IMR-90 (cell line): Measurements from ENCODE around the gene FBXL19. TPM values are rescaled to one million over a fixed set of nuclear protein-coding genes. Genes with fewer than 3 reads are reported as not detected.

Experiments
- ATAC-seq: fragments of 200-7000 bp; cut with Tn5 transposase; 2 replicates; pipeline ENCODE4 v1.9.1; 2020; ENCODE audit warnings: low read depth, mild to moderate bottlenecking, moderate library complexity
- BruUV-seq: library from RNA; stranded (reverse); fragments of 400-500 nt; replicated peaks from 2 replicates; lab custom pipeline; 2021; lab: Mats Ljungman, UMichigan
- CTCF ChIA-PET: fragments of 300-600 bp; formaldehyde crosslinking; extraction: SDS; loops from one replicate; lab custom pipeline; 2021; ENCODE audit warnings: antibody characterized with exemption; lab: Yijun Ruan, JAX
- POLR2A ChIA-PET: fragments of 300-600 bp; sonication (Branson Sonifier 250); formaldehyde crosslinking; loops from one replicate; lab custom pipeline; 2022; ENCODE audit warnings: antibody characterized with exemption; ENCODE audit not compliant: unreplicated experiment; lab: Charles Lee
- DNase-seq: peaks from one replicate; pipeline ENCODE4 v3.0.0; 2013
- H2AFZ ChIP-seq: replicated peaks from 2 replicates; pipeline ENCODE3; 2013; ENCODE audit warnings: low read length, mild to moderate bottlenecking; ENCODE audit not compliant: poor library complexity
- H2AK5ac ChIP-seq: 2 replicates; pipeline ENCODE4 v1.6.1; 2013; ENCODE audit warnings: low read depth, low read length, inconsistent platforms
- H2AK9ac ChIP-seq: replicated peaks from 2 replicates; pipeline ENCODE3; 2013; ENCODE audit warnings: mild to moderate bottlenecking, low read depth, low read length, moderate library complexity; ENCODE audit not compliant: poor library complexity
- H2BK120ac ChIP-seq: 2 replicates; pipeline ENCODE4 v1.6.1; 2013; ENCODE audit warnings: low read depth, low read length, inconsistent platforms
- H2BK15ac ChIP-seq: 3 replicates; pipeline ENCODE4 v1.6.1; 2013; ENCODE audit warnings: low read depth, low read length, inconsistent platforms
- H2BK20ac ChIP-seq: 2 replicates; pipeline ENCODE4 v1.6.1; 2013; ENCODE audit warnings: low read depth, mild to moderate bottlenecking, inconsistent platforms, low read length, moderate library complexity
- H2BK5ac ChIP-seq: 2 replicates; pipeline ENCODE4 v1.6.1; 2013; ENCODE audit warnings: mild to moderate bottlenecking, low read depth, low read length, inconsistent platforms; ENCODE audit not compliant: poor library complexity, severe bottlenecking
- H3K14ac ChIP-seq: replicated peaks from 2 replicates; pipeline ENCODE4 v1.6.1; 2013; ENCODE audit warnings: low read depth, low read length, inconsistent platforms
- H3K18ac ChIP-seq: 2 replicates; pipeline ENCODE4 v1.6.1; 2013; ENCODE audit warnings: low read depth, low read length, control low read depth
- H3K23ac ChIP-seq: 2 replicates; pipeline ENCODE4 v1.6.1; 2013; ENCODE audit warnings: low read depth, low read length, inconsistent platforms
- H3K27ac ChIP-seq: 2 replicates; pipeline ENCODE4 v1.5.1; 2013; ENCODE audit warnings: mild to moderate bottlenecking, control low read depth, low read length; ENCODE audit not compliant: insufficient read depth
- H3K27me3 ChIP-seq: 2 replicates; pipeline ENCODE4 v1.6.1; 2013; ENCODE audit warnings: low read length; ENCODE audit not compliant: control insufficient read depth, insufficient read depth
- H3K36me3 ChIP-seq: 2 replicates; pipeline ENCODE4 v1.6.1; 2013; ENCODE audit warnings: low read length, mixed read lengths; ENCODE audit not compliant: control insufficient read depth, insufficient read depth
- H3K4ac ChIP-seq: 2 replicates; pipeline ENCODE4 v1.6.1; 2013; ENCODE audit warnings: low read depth, low read length, inconsistent platforms
- H3K4me1 ChIP-seq: 2 replicates; pipeline ENCODE4 v1.6.1; 2013; ENCODE audit warnings: low read length, mixed read lengths; ENCODE audit not compliant: control insufficient read depth, insufficient read depth
- H3K4me2 ChIP-seq: 2 replicates; pipeline ENCODE4 v1.6.1; 2013; ENCODE audit warnings: low read depth, mild to moderate bottlenecking, control low read depth, low read length, moderate library complexity
- H3K4me3 ChIP-seq: 2 replicates; pipeline ENCODE4 v1.5.1; 2013; ENCODE audit warnings: low read depth, mild to moderate bottlenecking, control low read depth, low read length, moderate library complexity; ENCODE audit not compliant: insufficient read depth
- H3K56ac ChIP-seq: 2 replicates; pipeline ENCODE4 v1.6.1; 2013; ENCODE audit warnings: low read length, inconsistent platforms; ENCODE audit not compliant: insufficient read depth; ENCODE audit errors: extremely low read depth
- H3K79me1 ChIP-seq, 2 experiments: 2 replicates each; pipeline ENCODE4 v1.6.1; 2013; ENCODE audit warnings: low read length in 2 of 2, inconsistent platforms in 1 of 2, low read depth in 1 of 2
- H3K9ac ChIP-seq: 2 replicates; pipeline ENCODE4 v1.6.1; 2013; ENCODE audit warnings: low read depth, low read length, control low read depth
- H3K9me1 ChIP-seq: 2 replicates; pipeline ENCODE4 v1.6.1; 2013; ENCODE audit warnings: low read length, inconsistent platforms; ENCODE audit not compliant: insufficient read depth
- H3K9me3 ChIP-seq: 2 replicates; pipeline ENCODE4 v1.6.1; 2013; ENCODE audit warnings: low read length; ENCODE audit not compliant: control insufficient read depth, insufficient read depth
- H4K20me1 ChIP-seq: 2 replicates; pipeline ENCODE4 v1.6.1; 2013; ENCODE audit warnings: low read length, inconsistent platforms; ENCODE audit not compliant: insufficient read depth
- H4K5ac ChIP-seq: 2 replicates; pipeline ENCODE4 v1.6.1; 2013; ENCODE audit warnings: mild to moderate bottlenecking, low read depth, low read length, control low read depth
- H4K8ac ChIP-seq, 2 experiments: 2 replicates each; pipeline ENCODE4 v1.6.1; 2013; ENCODE audit warnings: low read depth in 2 of 2, low read length in 2 of 2, control low read depth in 1 of 2, inconsistent platforms in 1 of 2
- H4K91ac ChIP-seq: 2 replicates; pipeline ENCODE4 v1.6.1; 2013; ENCODE audit warnings: low read depth, low read length, inconsistent platforms; ENCODE audit not compliant: insufficient read depth
- ELK1 ChIP-seq: fragments of 150-350 bp; IDR thresholded peaks from 2 replicates; pipeline ENCODE4 v1.6.1; 2016; ENCODE audit warnings: low read depth, mild to moderate bottlenecking, low read length, moderate library complexity, borderline replicate concordance
- MAZ ChIP-seq: IDR thresholded peaks from 2 replicates; pipeline ENCODE4 v1.6.1; 2012; ENCODE audit warnings: low read depth, mild to moderate bottlenecking, low read length, improper control_type of control experiment, moderate library complexity, borderline replicate concordance
- RAD21 ChIP-seq: IDR thresholded peaks from 2 replicates; pipeline ENCODE4 v1.6.1; 2012; ENCODE audit warnings: low read length, improper control_type of control experiment
- SMC3 ChIP-seq: fragments of 150-350 bp; IDR thresholded peaks from 2 replicates; pipeline ENCODE4 v1.6.1; 2016; ENCODE audit warnings: low read depth, mild to moderate bottlenecking, antibody characterized with exemption, low read length, moderate library complexity
- WGBS, 2 experiments: methylation state at CpG; one replicate each; pipeline versions ENCODE4 v1.1.5 to v1.1.7; 2013; ENCODE audit warnings: missing lambda C conversion rate in 2 of 2; ENCODE audit not compliant: insufficient read length in 1 of 2; ENCODE audit errors: extremely low coverage in 2 of 2; 5-methylcytosine and 5-hydroxymethylcytosine counted together
- dilution Hi-C: fragments of 300-500 bp; cut with HindIII; formaldehyde crosslinking; loops from one replicate; pipeline ENCODE4 v1.14.3; 2018; ENCODE audit warnings: low sequenced_read_pairs; ENCODE audit not compliant: unreplicated experiment
- in situ Hi-C: fragments of 300-500 bp; cut with MboI; formaldehyde crosslinking; loops from 3 replicates; pipeline ENCODE4 v1.14.3; 2019; ENCODE audit warnings: low sequenced_read_pairs, inconsistent platforms, mixed read lengths
- intact Hi-C: fragments of 100-400 bp; cut with micrococcal nuclease; formaldehyde crosslinking; loops from 2 replicates; pipeline ENCODE4 v1.10.0; 2022
- polyA plus RNA-seq, 3 experiments: library from polyadenylated mRNA; depleted of rRNA; stranded (reverse); fragments of >200 nt; gene quantifications; 2 replicates each; pipeline ENCODE4 v1.2.3, GENCODE V29; 2012; ENCODE audit warnings: low replicate concordance in 1 of 3
- total RNA-seq: library from RNA; depleted of rRNA; stranded (reverse); fragments of >200 nt; gene quantifications from 2 replicates; pipeline ENCODE4 v1.2.3, GENCODE V29; 2012

Gene FBXL19
- total and polyA plus RNA-seq, 2 of the 4 experiments (the other 2 are of a cell fraction), result 5.0 to 13.8 TPM

GRCh38 chr16:30965436-30965835, 42.1 kb downstream of the FBXL19 start:
- no peaks in the 10 kb centered on the region for H3K4me1 ChIP-seq
- no peak overlapping the region for H3K4ac ChIP-seq
- H3K27ac ChIP-seq, result no peak overlapping the region
- no peak overlapping the region for H2BK5ac ChIP-seq
- POLR2A ChIA-PET, result interaction anchor here (0.6 kb wide), 1 partner anchor 181 kb away, joined by 5 read pairs; no protein-coding TSS in a partner anchor
- H2BK20ac ChIP-seq, result no peak overlapping the region
- ATAC-seq (no peak), DNase-seq (no peak)
- H4K8ac ChIP-seq, result no peak overlapping the region
- in situ Hi-C loops, result no loop called here
- no peak overlapping the region for H2AFZ ChIP-seq
- intact Hi-C loops, result no loop called here
- no CpG with 5 or more reads among the region's 15 CpGs for WGBS, 2 experiments
- peaks cover 7 to 19% of the 10 kb centered on the region in 2 experiments; a peak in 3 of 4 replicates for H3K79me1 ChIP-seq
- dilution Hi-C loops, result no loop called here
- H3K9ac ChIP-seq, result no peak overlapping the region
- CTCF ChIA-PET, result no interaction called here
- H3K14ac ChIP-seq, result no peak overlapping the region
- H3K56ac ChIP-seq, result no peak overlapping the region
- peaks cover 69% of the 10 kb centered on the region for H3K36me3 ChIP-seq
- no peak overlapping the region for H2AK9ac ChIP-seq
- H2AK5ac ChIP-seq, result no peak overlapping the region
- no peak overlapping the region for H3K4me3 ChIP-seq
- H2BK15ac ChIP-seq, result no peak overlapping the region
- BruUV-seq, result no TSS peak
- no peaks in the 10 kb centered on the region for H3K9me3 ChIP-seq
- no peak for TF ChIP-seq MAZ
- no peak for TF ChIP-seq SMC3
- no peak for TF ChIP-seq RAD21
- no peak for TF ChIP-seq ELK1
- no peak overlapping the region for H2BK120ac ChIP-seq
- no peak overlapping the region for H4K91ac ChIP-seq
- H3K9me1 ChIP-seq, result no peaks in the 10 kb centered on the region
- no peak overlapping the region for H3K4me2 ChIP-seq
- H3K18ac ChIP-seq, result no peak overlapping the region
- H3K27me3 ChIP-seq, result no peaks in the 10 kb centered on the region
- no peak overlapping the region for H3K23ac ChIP-seq
- H4K20me1 ChIP-seq, result peaks cover 5% of the 10 kb centered on the region; the same call in 1 of the 2 replicates
- H4K5ac ChIP-seq, result no peak overlapping the region
